Measurements from ENCODE around the gene JAM3.

DNA sequence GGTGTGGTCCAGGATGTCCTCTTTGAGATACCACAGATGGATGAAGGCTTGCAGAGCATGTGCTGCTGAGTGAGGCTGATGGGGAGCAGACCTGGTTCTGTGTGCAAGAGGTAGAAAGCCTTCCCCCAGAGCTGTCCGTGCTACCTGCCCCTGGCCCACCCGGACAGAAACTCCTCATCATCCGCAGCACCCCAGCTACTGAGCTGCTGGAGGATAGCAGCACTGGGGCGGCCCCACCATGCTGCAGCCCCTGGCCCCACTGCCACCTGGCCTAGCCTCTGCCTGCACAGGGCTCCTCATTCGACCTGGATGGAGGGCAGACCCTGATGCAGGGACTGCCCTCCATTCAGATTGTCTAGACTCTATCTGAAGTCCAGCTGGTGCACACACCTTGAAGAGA, 104.4 kb downstream of the JAM3 start:
- TF ChIP-seq, protein P1, sequence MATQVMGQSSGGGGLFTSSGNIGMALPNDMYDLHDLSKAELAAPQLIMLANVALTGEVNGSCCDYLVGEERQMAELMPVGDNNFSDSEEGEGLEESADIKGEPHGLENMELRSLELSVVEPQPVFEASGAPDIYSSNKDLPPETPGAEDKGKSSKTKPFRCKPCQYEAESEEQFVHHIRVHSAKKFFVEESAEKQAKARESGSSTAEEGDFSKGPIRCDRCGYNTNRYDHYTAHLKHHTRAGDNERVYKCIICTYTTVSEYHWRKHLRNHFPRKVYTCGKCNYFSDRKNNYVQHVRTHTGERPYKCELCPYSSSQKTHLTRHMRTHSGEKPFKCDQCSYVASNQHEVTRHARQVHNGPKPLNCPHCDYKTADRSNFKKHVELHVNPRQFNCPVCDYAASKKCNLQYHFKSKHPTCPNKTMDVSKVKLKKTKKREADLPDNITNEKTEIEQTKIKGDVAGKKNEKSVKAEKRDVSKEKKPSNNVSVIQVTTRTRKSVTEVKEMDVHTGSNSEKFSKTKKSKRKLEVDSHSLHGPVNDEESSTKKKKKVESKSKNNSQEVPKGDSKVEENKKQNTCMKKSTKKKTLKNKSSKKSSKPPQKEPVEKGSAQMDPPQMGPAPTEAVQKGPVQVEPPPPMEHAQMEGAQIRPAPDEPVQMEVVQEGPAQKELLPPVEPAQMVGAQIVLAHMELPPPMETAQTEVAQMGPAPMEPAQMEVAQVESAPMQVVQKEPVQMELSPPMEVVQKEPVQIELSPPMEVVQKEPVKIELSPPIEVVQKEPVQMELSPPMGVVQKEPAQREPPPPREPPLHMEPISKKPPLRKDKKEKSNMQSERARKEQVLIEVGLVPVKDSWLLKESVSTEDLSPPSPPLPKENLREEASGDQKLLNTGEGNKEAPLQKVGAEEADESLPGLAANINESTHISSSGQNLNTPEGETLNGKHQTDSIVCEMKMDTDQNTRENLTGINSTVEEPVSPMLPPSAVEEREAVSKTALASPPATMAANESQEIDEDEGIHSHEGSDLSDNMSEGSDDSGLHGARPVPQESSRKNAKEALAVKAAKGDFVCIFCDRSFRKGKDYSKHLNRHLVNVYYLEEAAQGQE (IDR thresholded peaks at IDR 0.05; ENCODE audit: insufficient replicate concordance, low read depth): no peak
- TF ChIP-seq, protein P2, sequence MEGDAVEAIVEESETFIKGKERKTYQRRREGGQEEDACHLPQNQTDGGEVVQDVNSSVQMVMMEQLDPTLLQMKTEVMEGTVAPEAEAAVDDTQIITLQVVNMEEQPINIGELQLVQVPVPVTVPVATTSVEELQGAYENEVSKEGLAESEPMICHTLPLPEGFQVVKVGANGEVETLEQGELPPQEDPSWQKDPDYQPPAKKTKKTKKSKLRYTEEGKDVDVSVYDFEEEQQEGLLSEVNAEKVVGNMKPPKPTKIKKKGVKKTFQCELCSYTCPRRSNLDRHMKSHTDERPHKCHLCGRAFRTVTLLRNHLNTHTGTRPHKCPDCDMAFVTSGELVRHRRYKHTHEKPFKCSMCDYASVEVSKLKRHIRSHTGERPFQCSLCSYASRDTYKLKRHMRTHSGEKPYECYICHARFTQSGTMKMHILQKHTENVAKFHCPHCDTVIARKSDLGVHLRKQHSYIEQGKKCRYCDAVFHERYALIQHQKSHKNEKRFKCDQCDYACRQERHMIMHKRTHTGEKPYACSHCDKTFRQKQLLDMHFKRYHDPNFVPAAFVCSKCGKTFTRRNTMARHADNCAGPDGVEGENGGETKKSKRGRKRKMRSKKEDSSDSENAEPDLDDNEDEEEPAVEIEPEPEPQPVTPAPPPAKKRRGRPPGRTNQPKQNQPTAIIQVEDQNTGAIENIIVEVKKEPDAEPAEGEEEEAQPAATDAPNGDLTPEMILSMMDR (IDR thresholded peaks at IDR 0.05; ENCODE audit: insufficient read depth, low read length): no peak
- TF ChIP-seq POLR2AphosphoS5 (IDR thresholded peaks at IDR 0.05; ENCODE audit: low read depth): no peak
